ENCODE results near the gene BSND.

- TF ChIP-seq, protein P1, sequence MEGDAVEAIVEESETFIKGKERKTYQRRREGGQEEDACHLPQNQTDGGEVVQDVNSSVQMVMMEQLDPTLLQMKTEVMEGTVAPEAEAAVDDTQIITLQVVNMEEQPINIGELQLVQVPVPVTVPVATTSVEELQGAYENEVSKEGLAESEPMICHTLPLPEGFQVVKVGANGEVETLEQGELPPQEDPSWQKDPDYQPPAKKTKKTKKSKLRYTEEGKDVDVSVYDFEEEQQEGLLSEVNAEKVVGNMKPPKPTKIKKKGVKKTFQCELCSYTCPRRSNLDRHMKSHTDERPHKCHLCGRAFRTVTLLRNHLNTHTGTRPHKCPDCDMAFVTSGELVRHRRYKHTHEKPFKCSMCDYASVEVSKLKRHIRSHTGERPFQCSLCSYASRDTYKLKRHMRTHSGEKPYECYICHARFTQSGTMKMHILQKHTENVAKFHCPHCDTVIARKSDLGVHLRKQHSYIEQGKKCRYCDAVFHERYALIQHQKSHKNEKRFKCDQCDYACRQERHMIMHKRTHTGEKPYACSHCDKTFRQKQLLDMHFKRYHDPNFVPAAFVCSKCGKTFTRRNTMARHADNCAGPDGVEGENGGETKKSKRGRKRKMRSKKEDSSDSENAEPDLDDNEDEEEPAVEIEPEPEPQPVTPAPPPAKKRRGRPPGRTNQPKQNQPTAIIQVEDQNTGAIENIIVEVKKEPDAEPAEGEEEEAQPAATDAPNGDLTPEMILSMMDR (IDR thresholded peaks at IDR 0.05), result no peak
- no peak for TF ChIP-seq POLR2A (IDR thresholded peaks at IDR 0.05)
Observed at GRCh38 chr1:55059302-55060132, 60.8 kb downstream of the BSND start.
